GM21423 (cell line): Measurements from ENCODE around the gene SNRNP40.

Source experiments
- ATAC-seq: cut with Tn5 transposase; IDR thresholded peaks from one replicate; pipeline ENCODE4 v1.9.1; 2021; ENCODE audit warnings: mild to moderate bottlenecking, moderate library complexity; ENCODE audit not compliant: unreplicated experiment

Gene SNRNP40

DNA sequence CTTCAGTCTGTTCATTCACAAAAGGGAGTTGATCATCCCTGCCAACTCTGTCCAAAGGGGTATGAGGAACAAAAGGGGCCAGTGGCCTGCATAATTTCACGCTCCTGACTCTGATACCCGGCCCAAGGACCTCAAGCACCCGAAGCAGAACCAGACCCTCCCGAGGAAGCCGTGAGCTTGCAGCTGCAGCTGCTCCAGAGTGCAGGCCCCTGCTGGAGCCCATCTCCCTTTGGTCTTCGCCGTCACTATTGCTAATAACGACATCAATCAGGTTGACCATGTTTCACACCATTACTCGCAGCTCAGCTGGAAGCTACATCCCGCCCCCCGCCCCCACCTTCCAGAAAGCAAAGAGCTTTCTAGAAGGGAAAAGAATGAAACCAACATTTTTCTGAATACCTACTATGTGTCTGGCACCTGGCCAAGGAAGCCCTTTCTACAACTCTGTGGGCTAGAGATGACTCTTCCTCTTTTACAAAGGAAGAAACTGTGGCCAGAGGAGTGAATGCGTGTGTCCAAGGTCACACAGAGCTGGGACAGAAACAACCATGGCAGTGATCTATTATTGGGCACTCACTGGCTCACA lies 62.4 kb downstream of the SNRNP40 start:
- ATAC-seq = no peak

DNA sequence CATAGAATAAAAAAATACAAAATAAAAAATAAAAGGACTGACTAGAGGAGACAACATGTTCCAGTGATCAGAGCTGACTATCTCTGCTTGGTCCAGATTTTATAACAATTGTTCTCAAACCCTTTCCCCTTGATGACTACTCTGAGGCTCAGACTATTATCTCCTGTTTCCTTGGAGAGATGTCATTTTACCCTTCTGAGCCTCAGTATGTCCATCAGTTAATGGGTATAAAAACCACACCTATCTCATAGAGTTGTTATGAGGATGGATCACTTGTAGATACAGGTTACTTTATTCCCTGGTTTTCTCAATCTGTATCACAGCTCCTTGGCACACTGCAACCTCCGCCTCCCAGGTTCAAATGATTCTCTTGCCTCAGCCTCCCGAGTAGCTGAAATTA lies 63.9 kb downstream of the SNRNP40 start:
- no peak for ATAC-seq

DNA sequence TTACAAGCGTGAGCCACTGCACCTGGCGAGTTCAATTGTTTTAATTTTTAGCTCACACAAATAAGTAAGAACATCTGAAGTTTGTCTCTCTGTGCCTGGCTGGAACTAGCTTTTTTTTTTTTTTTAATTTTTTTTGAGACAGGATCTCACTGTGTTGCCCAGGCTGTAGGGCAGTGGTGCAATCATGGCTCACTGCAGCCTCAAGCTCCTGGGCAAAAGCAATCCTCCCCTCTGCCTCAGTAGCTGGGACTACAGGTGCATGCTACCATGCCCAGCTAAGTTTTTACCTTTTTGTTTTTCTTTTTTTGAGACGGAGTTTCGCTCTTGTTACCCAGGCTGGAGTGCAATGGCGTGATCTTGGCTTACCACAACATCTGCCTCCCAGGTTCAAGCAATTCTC lies 64.8 kb downstream of the SNRNP40 start:
- no peak for ATAC-seq

DNA sequence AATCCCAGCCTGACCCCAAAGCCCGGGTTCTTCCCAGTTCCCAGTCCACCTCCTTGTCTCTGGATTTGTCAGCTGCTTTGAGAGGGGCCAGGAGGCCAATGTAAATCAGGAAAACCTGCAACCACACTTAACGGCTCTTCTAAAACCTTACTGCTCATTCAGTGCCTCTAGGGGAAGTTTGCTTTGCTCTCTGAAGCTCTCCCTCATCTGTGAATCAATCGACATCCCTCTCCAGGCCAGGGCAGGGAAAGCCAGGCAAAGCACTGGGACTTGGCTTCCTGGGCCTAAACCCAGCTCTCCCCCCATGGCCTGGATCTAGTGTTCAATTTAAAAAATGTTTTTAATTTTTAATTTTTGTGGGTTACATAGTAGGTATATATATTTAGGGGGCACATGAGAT lies 66.2 kb downstream of the SNRNP40 start:
- ATAC-seq = no peak

DNA sequence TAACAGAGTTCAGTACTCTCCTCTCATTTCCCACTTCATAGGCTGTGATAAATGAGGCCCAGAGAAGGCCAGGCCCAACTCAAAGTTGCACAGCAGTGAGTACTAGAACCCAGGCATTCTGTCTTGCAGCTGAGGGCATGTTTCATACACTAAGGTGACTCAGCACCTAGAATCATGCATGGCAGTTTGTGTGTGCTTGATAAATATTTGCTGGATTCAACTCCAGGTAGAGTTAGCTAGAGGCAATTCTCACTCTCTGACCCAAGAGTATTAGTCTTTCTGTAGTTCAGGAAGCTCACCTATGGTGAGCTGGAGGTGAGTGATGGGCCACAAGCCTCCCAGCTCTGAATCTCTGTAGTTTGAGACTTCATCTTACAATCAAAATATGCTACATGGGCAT lies 67.6 kb downstream of the SNRNP40 start:
- no peak for ATAC-seq

DNA sequence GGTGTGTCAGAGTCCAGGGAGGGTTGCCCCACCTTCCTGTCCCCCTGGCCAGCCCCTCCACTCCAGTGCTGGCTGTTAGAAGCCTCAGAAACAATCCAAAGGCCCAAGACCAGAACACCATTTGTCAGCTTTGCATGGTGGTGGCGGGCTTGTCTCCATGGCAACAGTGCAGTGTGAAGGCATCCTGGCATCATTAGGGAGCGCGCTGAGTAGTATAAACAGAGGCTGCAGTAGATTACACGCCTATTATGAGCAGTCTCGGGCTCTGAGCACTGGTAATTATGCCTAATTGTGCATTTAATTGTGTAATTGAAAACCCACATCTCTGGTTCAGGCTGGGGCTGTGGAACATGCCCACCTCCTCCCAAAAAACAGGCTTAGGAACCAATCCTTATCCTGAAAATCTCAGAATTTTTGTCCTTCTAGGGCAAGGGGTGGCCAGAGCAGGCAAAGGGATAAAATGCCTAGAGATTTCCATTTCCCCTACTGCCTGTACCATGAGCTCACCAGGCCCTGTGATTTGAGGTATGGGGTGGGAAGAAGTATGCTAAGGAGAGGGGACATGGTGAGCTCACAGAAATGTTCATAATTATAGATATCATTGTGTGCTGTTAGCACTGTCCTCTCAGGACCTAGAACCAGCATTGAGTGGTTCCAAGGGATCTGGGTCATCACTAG lies 68.6 kb downstream of the SNRNP40 start:
- ATAC-seq = no peak

DNA sequence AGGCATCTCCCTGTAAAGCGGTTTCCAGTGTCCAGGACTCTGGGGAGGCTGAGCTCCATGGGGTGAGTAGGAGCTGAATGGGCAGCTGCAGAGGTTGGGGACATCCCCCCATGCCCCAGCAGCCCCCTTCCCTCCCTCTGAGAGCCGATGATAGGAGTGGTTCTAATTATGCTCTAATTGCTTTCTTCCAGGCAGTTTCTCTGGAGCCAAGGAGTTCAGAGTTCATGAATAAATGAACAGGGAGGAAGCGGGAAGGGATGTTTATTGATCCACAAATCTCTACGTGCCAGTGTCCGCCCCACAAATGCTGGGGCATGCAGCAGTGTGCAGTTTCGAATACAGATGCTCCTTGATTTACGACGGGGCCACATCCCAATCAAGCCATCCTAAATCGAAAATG lies 72.5 kb downstream of the SNRNP40 start:
- no peak for ATAC-seq

DNA sequence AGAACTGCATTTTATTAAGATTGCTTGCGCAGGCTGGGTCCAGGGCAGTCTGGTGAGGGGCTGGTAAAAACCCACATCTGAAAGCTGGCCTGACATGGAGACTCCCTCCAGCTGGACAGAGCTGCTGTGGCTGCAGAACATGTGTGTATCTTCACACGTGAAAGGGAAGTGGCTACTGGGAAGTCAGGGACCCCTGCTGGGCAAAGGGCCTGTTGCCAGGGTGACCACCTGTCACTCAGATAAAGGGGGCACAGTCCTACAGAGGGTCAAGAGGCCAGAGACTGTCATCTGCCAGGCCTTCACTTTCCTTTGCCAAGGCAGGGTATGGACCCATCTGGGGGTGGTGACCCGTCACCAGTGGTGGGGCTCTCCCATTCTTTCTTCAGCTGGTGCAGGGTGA lies 74.4 kb downstream of the SNRNP40 start:
- no peak for ATAC-seq

DNA sequence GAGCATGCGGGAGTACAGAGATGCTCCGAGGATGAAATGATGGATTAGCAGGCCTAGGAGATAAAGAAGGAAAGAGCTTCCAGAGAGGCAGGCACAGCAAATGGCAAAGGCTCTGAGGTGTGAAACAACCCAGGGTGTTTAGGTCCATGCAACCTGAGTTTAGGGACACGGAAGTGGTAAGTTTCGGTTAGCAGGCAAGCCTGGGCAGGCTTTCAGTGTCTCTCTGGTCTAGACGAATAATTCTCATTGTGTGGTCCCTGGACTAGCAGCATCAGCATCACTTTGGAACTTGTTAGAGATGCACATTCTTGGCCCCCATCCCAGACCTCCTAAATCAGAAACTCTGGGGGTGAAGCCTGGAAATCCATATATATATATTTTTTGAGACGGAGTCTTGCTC lies 75.5 kb downstream of the SNRNP40 start:
- ATAC-seq = no peak

DNA sequence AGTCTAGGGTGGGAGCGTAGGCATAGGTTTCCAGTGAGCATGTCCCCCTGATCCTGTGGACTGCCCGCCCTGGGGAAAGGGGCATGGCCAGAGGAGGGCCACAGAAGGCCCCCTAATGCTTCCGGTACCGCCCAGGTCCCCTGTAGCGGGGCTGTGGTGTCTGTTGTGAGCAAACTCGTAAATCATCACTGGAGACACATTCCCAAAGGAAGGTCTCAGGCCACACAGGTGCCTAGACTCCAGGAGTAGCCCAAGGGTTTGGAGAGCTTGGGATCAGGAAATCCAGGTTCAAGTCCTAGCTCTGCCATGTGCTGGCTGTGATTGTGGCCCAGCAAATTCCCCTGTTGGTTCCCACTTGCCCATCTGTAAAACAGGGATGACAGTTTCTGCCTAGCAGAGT lies 77.1 kb downstream of the SNRNP40 start:
- no peak for ATAC-seq

DNA sequence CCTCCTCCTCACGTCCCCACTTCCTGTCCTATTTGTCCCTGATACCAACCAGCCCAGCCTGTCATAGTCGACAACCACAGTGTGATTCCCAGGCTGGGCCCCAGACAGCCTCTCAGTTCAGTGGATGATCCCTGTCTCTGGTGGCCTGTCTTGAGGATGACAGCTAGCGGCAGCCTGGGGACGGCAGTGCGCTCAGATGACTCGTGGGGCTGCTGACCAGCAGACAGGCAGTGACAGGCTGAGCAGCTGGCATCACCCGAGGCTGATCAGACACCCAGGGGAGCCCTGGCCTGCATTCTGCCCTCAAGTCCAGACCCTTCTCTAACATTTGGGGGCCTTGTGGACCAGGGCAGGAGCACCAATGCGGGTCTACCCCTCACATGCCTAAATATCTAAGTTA lies 77.9 kb downstream of the SNRNP40 start:
- no peak for ATAC-seq

DNA sequence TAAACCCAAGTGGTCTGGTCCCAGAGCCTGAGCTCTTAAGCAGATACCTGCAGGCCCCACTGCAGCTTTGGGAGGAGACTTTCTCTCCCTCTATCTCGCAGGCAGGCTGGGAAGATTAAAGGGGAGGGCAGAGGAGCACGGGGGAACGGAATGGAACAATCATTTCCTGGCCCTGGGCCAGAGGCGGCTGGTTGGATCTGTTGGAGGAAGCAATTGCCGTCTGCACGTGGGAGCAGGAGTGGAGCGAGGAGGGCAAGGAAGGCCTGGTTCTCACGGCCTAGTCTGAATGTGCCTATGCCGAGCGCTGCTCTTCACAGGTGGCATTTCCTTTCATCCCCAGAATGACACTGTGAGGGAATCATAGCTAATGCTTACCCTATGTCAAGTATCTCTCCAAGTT lies 80.6 kb downstream of the SNRNP40 start:
- no peak for ATAC-seq

DNA sequence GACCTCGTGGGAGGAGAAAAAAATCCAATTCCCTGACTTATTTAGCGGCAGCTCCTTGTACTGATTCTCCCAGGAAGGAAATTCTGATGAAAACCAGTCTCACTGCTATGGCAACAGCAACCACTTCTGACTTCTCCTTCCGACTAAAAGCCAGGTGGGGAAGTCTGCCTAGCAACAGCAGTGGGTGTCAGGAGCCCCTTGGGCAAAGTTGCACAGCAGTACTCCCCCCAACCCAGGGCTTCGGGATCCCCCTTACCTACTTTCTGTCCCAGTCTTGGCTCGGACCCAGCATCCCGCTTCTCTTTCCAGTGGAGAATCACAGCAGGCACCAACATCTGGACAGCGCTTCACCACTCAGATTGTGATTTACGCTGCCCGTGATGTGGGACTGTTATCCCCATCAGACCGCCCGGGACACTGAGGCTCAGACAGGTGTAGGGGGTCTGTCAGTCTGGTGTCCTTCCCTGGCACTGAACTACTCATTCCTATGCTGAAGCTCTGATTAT lies 81.5 kb downstream of the SNRNP40 start:
- no peak for ATAC-seq

DNA sequence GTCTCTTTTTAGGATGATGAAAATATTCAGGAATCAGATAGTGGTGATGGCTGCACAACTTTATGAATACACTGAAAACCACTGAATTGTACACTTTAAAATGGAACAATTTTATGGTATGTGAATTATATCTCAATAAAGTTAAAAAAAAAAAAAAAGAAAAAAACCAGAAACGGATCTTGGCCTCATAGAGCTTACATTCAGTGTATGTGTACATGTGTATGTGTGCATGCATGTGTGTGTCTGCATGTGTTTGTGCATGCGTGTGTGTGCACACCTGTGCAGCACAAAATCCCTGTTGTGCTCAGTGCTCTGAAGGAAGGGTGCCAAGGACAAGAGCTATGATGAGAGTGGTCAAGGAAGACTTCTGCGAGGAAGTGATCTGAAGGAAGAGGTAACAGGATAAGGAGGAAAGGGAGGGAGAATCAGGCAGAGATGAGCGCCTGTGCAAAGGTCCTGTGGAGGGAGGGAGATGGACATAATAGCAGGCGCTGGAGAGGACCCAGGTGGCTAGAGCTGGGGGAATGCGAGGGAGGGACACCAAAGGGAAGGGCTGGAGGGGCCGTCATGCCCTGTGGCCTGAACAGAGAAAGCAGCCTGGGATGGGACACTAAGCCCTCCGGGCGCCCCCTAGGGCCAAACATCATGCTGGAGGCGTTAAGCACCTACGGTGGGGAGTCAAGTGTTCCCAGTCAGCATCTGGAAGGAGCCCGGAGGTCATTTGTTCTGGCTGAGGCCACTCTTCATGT lies 82.1 kb downstream of the SNRNP40 start:
- no peak for ATAC-seq
